GM12878 (cell line): ENCODE data around the gene SLC29A4. TPM values are rescaled to one million over a fixed set of nuclear protein-coding genes. Genes with fewer than 3 reads are reported as not detected.

Experiments used
- ATAC-seq: fragments of 200-7000 bp; cut with Tn5 transposase; 3 replicates; pipeline ENCODE4 v1.9.1; 2020; ENCODE audit warnings: mild to moderate bottlenecking, moderate library complexity
- BruUV-seq: library from RNA; stranded (reverse); fragments of 400-500 nt; replicated peaks from 2 replicates; lab custom pipeline; 2021; lab: Mats Ljungman, UMichigan
- CTCF ChIA-PET: fragments of 300-600 bp; sonication (Branson Sonifier 250); formaldehyde crosslinking; extraction: SDS; loops from one replicate; lab custom pipeline; 2021; ENCODE audit warnings: inconsistent platforms; lab: Yijun Ruan, JAX
- POLR2A ChIA-PET: fragments of 350-600 bp; formaldehyde crosslinking; extraction: SDS; loops from one replicate; lab custom pipeline; 2021; ENCODE audit warnings: inconsistent platforms; lab: Charles Lee
- RAD21 ChIA-PET: fragments of 300-600 bp; sonication (Branson Sonifier 250); formaldehyde crosslinking; loops from one replicate; lab custom pipeline; 2023; ENCODE audit warnings: antibody characterized with exemption; ENCODE audit not compliant: unreplicated experiment; lab: Charles Lee
- SMC1A ChIA-PET: fragments of 300-600 bp; sonication (Branson Sonifier 250); formaldehyde crosslinking; loops from one replicate; lab custom pipeline; 2023; ENCODE audit not compliant: unreplicated experiment, uncharacterized antibody; lab: Charles Lee
- DNase-seq: peaks from one replicate; pipeline ENCODE4 v3.0.0-alpha.2; 2011; ENCODE audit warnings: low read depth, low spot score
- FAIRE-seq: peaks from 3 replicates; lab custom pipeline; 2011; peaks lifted over from hg19 to GRCh38; lab: Jason Lieb, UNC
- H2AFZ ChIP-seq: 2 replicates; pipeline ENCODE4 v1.6.0; 2011; ENCODE audit warnings: low read depth, low read length, control low read depth; ENCODE audit not compliant: control insufficient read depth
- H3K27ac ChIP-seq: 2 replicates; pipeline ENCODE4 v1.5.1; 2011; ENCODE audit warnings: control low read depth; ENCODE audit not compliant: control insufficient read depth, insufficient read depth
- H3K27me3 ChIP-seq, 2 experiments: replicated peaks in 1 of 2; 2 replicates each; pipeline versions ENCODE4 v1.6.0 to v1.6.1; 2011; ENCODE audit warnings: low read length in 1 of 2; ENCODE audit not compliant: control insufficient read depth in 2 of 2, insufficient read depth in 2 of 2
- H3K36me3 ChIP-seq, 2 experiments: 2 replicates each; pipeline ENCODE4 v1.5.1; 2011; ENCODE audit warnings: low read length in 1 of 2; ENCODE audit not compliant: control insufficient read depth in 2 of 2, insufficient read depth in 2 of 2
- H3K4me1 ChIP-seq: 2 replicates; pipeline ENCODE4 v1.6.1; 2011; ENCODE audit warnings: mild to moderate bottlenecking, low read length, moderate library complexity, mixed read lengths; ENCODE audit not compliant: control insufficient read depth, insufficient read depth
- H3K4me2 ChIP-seq: 2 replicates; pipeline ENCODE4 v1.6.0; 2011; ENCODE audit warnings: control low read depth; ENCODE audit not compliant: control insufficient read depth, insufficient read depth
- H3K4me3 ChIP-seq: fragments of 200-600 bp; sonication (generic); 2 replicates; pipeline ENCODE4 v1.5.1; 2016
- H3K79me2 ChIP-seq: 2 replicates; pipeline ENCODE4 v1.6.0; 2011; ENCODE audit warnings: low read length; ENCODE audit not compliant: control insufficient read depth, insufficient read depth
- H3K9ac ChIP-seq: 2 replicates; pipeline ENCODE4 v1.8.0; 2011; ENCODE audit warnings: low read length, control low read depth, mixed read lengths; ENCODE audit not compliant: control insufficient read depth, insufficient read depth
- H3K9me3 ChIP-seq: replicated peaks from 3 replicates; pipeline ENCODE4 v1.5.1; 2011; ENCODE audit warnings: mild to moderate bottlenecking, low read length; ENCODE audit not compliant: control insufficient read depth, insufficient read depth
- H4K20me1 ChIP-seq: 2 replicates; pipeline ENCODE4 v1.6.0; 2011; ENCODE audit not compliant: control insufficient read depth, insufficient read depth
- ATF2 ChIP-seq: IDR thresholded peaks from 2 replicates; pipeline ENCODE4 v1.6.1; 2012; ENCODE audit warnings: low read length, inconsistent platforms
- CREM ChIP-seq: IDR thresholded peaks from 2 replicates; pipeline ENCODE4 v1.6.1; 2014; ENCODE audit warnings: antibody characterized with exemption, low read depth
- ELK1 ChIP-seq: IDR thresholded peaks from 2 replicates; pipeline ENCODE4 v1.6.1; 2012; ENCODE audit warnings: low read depth, low read length, improper control_type of control experiment
- LARP7 ChIP-seq: fragments of 450-650 bp; IDR thresholded peaks from 2 replicates; pipeline ENCODE4 v1.6.1; 2017; ENCODE audit warnings: mild to moderate bottlenecking
- MYC ChIP-seq: IDR thresholded peaks from 2 replicates; pipeline ENCODE4 v1.6.1; 2011; ENCODE audit warnings: mild to moderate bottlenecking, low read length, moderate library complexity, inconsistent platforms; ENCODE audit not compliant: insufficient read depth, insufficient replicate concordance, insufficient read length, severe bottlenecking
- NFIC ChIP-seq: IDR thresholded peaks from 2 replicates; pipeline ENCODE4 v1.6.1; 2012; ENCODE audit warnings: low read depth, mild to moderate bottlenecking, inconsistent platforms, low read length, moderate library complexity
- NRF1 ChIP-seq: conservative IDR thresholded peaks from 2 replicates; pipeline ENCODE4 v1.6.1; 2011; ENCODE audit warnings: mild to moderate bottlenecking, low read depth, low read length, improper control_type of control experiment
- RAD21 ChIP-seq: IDR thresholded peaks from 2 replicates; pipeline ENCODE4 v1.6.1; 2011; ENCODE audit warnings: mild to moderate bottlenecking, low read depth, low read length, moderate library complexity; ENCODE audit not compliant: insufficient read depth
- SKIL ChIP-seq: fragments of 450-650 bp; IDR thresholded peaks from 2 replicates; pipeline ENCODE4 v1.6.1; 2017; ENCODE audit warnings: mild to moderate bottlenecking, low read depth, inconsistent platforms; ENCODE audit not compliant: poor library complexity, severe bottlenecking
- SPI1 ChIP-seq: IDR thresholded peaks from 2 replicates; pipeline ENCODE4 v1.6.1; 2011; ENCODE audit warnings: low read depth, mild to moderate bottlenecking, low read length, moderate library complexity, borderline replicate concordance; ENCODE audit not compliant: insufficient read depth
- SREBF1 ChIP-seq: IDR thresholded peaks from 2 replicates; pipeline ENCODE4 v1.6.1; 2012; ENCODE audit warnings: mild to moderate bottlenecking, low read length
- YBX1 ChIP-seq: fragments of 450-650 bp; IDR thresholded peaks from 2 replicates; pipeline ENCODE4 v1.6.1; 2016; ENCODE audit warnings: antibody characterized with exemption
- ZNF592 ChIP-seq: fragments of 450-650 bp; IDR thresholded peaks from 2 replicates; pipeline ENCODE4 v1.6.1; 2017; ENCODE audit warnings: mild to moderate bottlenecking, moderate library complexity
- WGBS: methylation state at CpG from one replicate; pipeline ENCODE4 v1.1.6; 2016; ENCODE audit warnings: low lambda C conversion rate; ENCODE audit not compliant: insufficient replicate concordance, insufficient coverage; ENCODE audit errors: missing lambda C conversion rate; 5-methylcytosine and 5-hydroxymethylcytosine counted together
- in situ Hi-C: fragments of 300-500 bp; cut with MboI; formaldehyde crosslinking; loops from 9 replicates; pipeline ENCODE4 v1.14.3; 2018; ENCODE audit warnings: mixed read lengths
- intact Hi-C: fragments of 100-400 bp; cut with micrococcal nuclease; formaldehyde crosslinking; loops from one replicate; pipeline ENCODE4 v1.14.2; 2022; ENCODE audit not compliant: unreplicated experiment
- polyA plus RNA-seq, 11 experiments: library from polyadenylated mRNA; depleted of rRNA in 4 of 11; unstranded in 6 of 11; stranded (reverse) in 5 of 11; fragments of >200 nt; fragmentation: Nextera tagmentation in 4 of 11; fragmentation: Illumina TruSeq in 1 of 11; extraction: Ambion mirVana in 4 of 11; extraction: Trizol in 1 of 11; gene quantifications; 1 replicate in 1 of 11; 2 replicates in 10 of 11; pipeline versions ENCODE4 v1.2.1 to v1.2.3, GENCODE V29; 2011 to 2016; ENCODE audit warnings: inconsistent platforms in 2 of 11, missing spikeins in 2 of 11, low read depth in 1 of 11
- total RNA-seq, 4 experiments: library from RNA; depleted of rRNA in 3 of 4; stranded (reverse); fragments of >200 nt in 3 of 4; fragmentation: Illumina TruSeq in 1 of 4; extraction: Trizol in 1 of 4; gene quantifications; 2 replicates each; pipeline versions ENCODE4 v1.2.1 to v1.2.3, GENCODE V29; 2013 to 2021

Gene SLC29A4
- total and polyA plus RNA-seq, 10 of the 15 experiments (the other 5 are each of a cell fraction or from before 2014, with no cell fraction given), result 0.11 to 0.72 (median 0.23) TPM; not detected in 3

- Histone ChIP-seq H2AFZ (no peak overlapping the region), H3K4me1 (no peaks in the 10 kb centered on the region), H4K20me1 (no peaks in the 10 kb centered on the region), H3K27ac (no peak overlapping the region), H3K4me3 (no peak overlapping the region), H3K27me3 (no peaks in the 10 kb centered on the region; a peak in 1 of 4 replicates), H3K36me3 (no peaks in the 10 kb centered on the region), H3K79me2 (no peaks in the 10 kb centered on the region), H3K9me3 (no peaks in the 10 kb centered on the region), H3K9ac (no peak overlapping the region), H3K4me2 (no peak overlapping the region)
- WGBS, result 15% methylated on average over 25 of the region's 46 CpGs
- FAIRE-seq (no peak), DNase-seq (no peak), ATAC-seq (no peak)
- intact Hi-C loops (no loop called here), in situ Hi-C loops (no loop called here)
- ChIA-PET CTCF (no interaction called here), POLR2A (no interaction called here), SMC1A (no interaction called here), RAD21 (interaction anchor here (1.6 kb wide), 1 partner anchor 44 kb away, joined by 12 read pairs; no protein-coding TSS in a partner anchor)
- BruUV-seq, result no TSS peak
- TF ChIP-seq NRF1 (no peak), ELK1 (no peak), CREM (no peak), ATF2 (no peak), SKIL (no peak), SPI1 (no peak), NFIC (no peak), YBX1 (no peak), ZNF592 (no peak), MYC (no peak), RAD21 (no peak), SREBF1 (no peak), LARP7 (no peak)
These were observed 919 bp downstream of the SLC29A4 start for GRCh38 chr7:5283421-5284303.
